Neural progenitor cell (in vitro differentiated cells): Measurements from ENCODE around the gene PM20D1. TPM values are rescaled to one million over a fixed set of nuclear protein-coding genes. Genes with fewer than 3 reads are reported as not detected.

Source experiments
- DNase-seq: peaks from one replicate; pipeline ENCODE4 v3.0.0-alpha.2; 2016; ENCODE audit warnings: low spot score
- H2AFZ ChIP-seq: fragments of 200-600 bp; sonication (generic); replicated peaks from 2 replicates; pipeline ENCODE4 v1.6.1; 2016; ENCODE audit warnings: antibody characterized with exemption
- H3F3A ChIP-seq: fragments of 200-600 bp; sonication (generic); 2 replicates; pipeline ENCODE4 v1.6.1; 2016; ENCODE audit warnings: antibody characterized with exemption, low read depth
- H3K27ac ChIP-seq: fragments of 200-600 bp; sonication (generic); 2 replicates; pipeline ENCODE4 v1.5.1; 2016; ENCODE audit warnings: mild to moderate bottlenecking
- H3K27me3 ChIP-seq: fragments of 200-600 bp; sonication (generic); 2 replicates; pipeline ENCODE4 v1.6.1; 2016; ENCODE audit warnings: mild to moderate bottlenecking, moderate library complexity
- H3K36me3 ChIP-seq: fragments of 200-600 bp; sonication (generic); 2 replicates; pipeline ENCODE4 v1.5.1; 2016
- H3K4me1 ChIP-seq: fragments of 200-600 bp; sonication (generic); 2 replicates; pipeline ENCODE4 v1.6.1; 2016; ENCODE audit warnings: mixed run types
- H3K4me2 ChIP-seq: fragments of 200-600 bp; sonication (generic); 2 replicates; pipeline ENCODE4 v1.6.1; 2016
- H3K4me3 ChIP-seq: fragments of 200-600 bp; sonication (generic); 2 replicates; pipeline ENCODE4 v1.5.1; 2016
- H3K79me2 ChIP-seq: fragments of 200-600 bp; sonication (generic); 2 replicates; pipeline ENCODE4 v1.6.1; 2016; ENCODE audit warnings: low read depth
- H3K9ac ChIP-seq: fragments of 200-600 bp; sonication (generic); 2 replicates; pipeline ENCODE4 v1.6.1; 2016
- H3K9me3 ChIP-seq: fragments of 200-600 bp; sonication (generic); 2 replicates; pipeline ENCODE4 v1.5.1; 2016; ENCODE audit warnings: low read depth
- H4K20me1 ChIP-seq: fragments of 200-600 bp; sonication (generic); 2 replicates; pipeline ENCODE4 v1.6.1; 2016; ENCODE audit warnings: low read depth
- H3K27ac Mint-ChIP-seq: 3 replicates; pipeline ENCODE4 v1.8.0; 2021; ENCODE audit warnings: mixed read lengths
- H3K27me3 Mint-ChIP-seq: 2 replicates; pipeline ENCODE4 v1.8.0; 2022; ENCODE audit warnings: low read depth, mild to moderate bottlenecking, inconsistent platforms, moderate library complexity, mixed read lengths; ENCODE audit not compliant: insufficient read depth
- H3K36me3 Mint-ChIP-seq: 3 replicates; pipeline ENCODE4 v1.8.0; 2021; ENCODE audit warnings: mixed read lengths
- H3K4me1 Mint-ChIP-seq: 3 replicates; pipeline ENCODE4 v1.8.0; 2021; ENCODE audit warnings: mixed read lengths
- H3K4me3 Mint-ChIP-seq: 3 replicates; pipeline ENCODE4 v1.8.0; 2021; ENCODE audit warnings: mild to moderate bottlenecking, moderate library complexity, mixed read lengths
- H3K9me3 Mint-ChIP-seq: 3 replicates; pipeline ENCODE4 v1.8.0; 2020; ENCODE audit warnings: mixed read lengths
- CTCF ChIP-seq: fragments of 200-600 bp; sonication (generic); IDR thresholded peaks from 2 replicates; pipeline ENCODE4 v1.5.1; 2017; ENCODE audit warnings: antibody characterized with exemption, mild to moderate bottlenecking
- EZH2 ChIP-seq: fragments of 200-600 bp; sonication (generic); IDR thresholded peaks from 2 replicates; pipeline ENCODE4 v1.6.1; 2017; ENCODE audit warnings: antibody characterized with exemption, mild to moderate bottlenecking, moderate library complexity
- EZH2phosphoT487 ChIP-seq: fragments of 200-600 bp; sonication (generic); IDR thresholded peaks from 2 replicates; pipeline ENCODE4 v1.6.1; 2017; ENCODE audit warnings: antibody characterized with exemption
- total RNA-seq: library from RNA; depleted of rRNA; stranded (reverse); fragments of >200 nt; gene quantifications from 2 replicates; pipeline ENCODE4 v1.2.3, GENCODE V29; 2015; ENCODE audit warnings: low replicate concordance

Gene PM20D1
- total RNA-seq, 1 donor from 2014 or later = not detected

- no peak overlapping the region for H3K27ac Mint-ChIP-seq
- Histone ChIP-seq H2AFZ (no peak overlapping the region), H3K36me3 (no peaks in the 10 kb centered on the region), H3K4me3 (no peak overlapping the region), H3K79me2 (no peaks in the 10 kb centered on the region), H3K4me2 (no peak overlapping the region), H3F3A (no peaks in the 10 kb centered on the region), H3K4me1 (peaks cover 11% of the 10 kb centered on the region), H3K9ac (no peak overlapping the region), H4K20me1 (no peaks in the 10 kb centered on the region), H3K9me3 (no peaks in the 10 kb centered on the region), H3K27ac (no peak overlapping the region), H3K27me3 (no peaks in the 10 kb centered on the region)
- peak; percentile 21 for DNase-seq
- H3K36me3 Mint-ChIP-seq = peaks cover 4% of the 10 kb centered on the region
- H3K4me1 Mint-ChIP-seq = peaks cover 12% of the 10 kb centered on the region
- peaks cover 2% of the 10 kb centered on the region for H3K27me3 Mint-ChIP-seq
- TF ChIP-seq EZH2 = no peak
- no peak for TF ChIP-seq EZH2phosphoT487
- TF ChIP-seq CTCF = no peak
- H3K9me3 Mint-ChIP-seq = no peaks in the 10 kb centered on the region
- no peak overlapping the region for H3K4me3 Mint-ChIP-seq
Observed at GRCh38 chr1:205842229-205842628, 7.7 kb downstream of the PM20D1 start.

DNA sequence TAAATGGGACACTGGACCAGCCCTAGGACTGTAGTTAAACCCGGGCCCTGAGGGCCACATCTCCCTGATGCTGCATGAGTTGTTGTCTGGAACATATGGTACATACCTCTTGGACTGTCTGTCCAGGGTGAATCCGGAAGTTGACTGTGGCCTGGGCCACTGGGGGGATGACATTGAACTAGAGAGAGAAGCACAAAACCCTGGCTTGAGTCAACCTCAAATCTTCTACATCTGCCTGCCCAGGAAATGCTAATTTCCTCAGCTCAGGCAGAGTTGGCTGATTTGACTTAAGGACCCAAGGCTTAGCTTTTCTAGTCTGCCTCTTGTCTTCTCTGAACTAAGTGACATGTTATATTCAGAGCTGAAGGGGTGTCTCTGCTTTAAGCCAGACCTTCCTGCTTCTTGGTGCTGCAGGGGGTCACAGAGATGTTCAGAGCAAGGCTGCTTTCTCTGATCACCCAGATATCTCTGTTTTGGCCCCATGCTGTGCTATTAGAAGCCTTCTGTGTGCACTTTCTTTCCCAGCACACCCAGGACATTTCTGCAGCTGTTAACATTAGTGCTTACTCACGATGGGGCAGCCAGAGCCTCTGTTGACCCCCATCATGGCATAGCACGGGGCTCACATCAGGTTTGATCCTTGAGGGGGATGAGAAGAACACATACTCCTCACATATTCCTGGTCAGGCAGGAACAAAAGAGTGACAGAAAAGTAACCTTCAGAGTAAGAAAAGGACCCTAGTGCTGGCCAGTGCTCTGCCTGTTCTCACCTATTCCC is 9.6 kb downstream of the PM20D1 start:
- H3K27ac Mint-ChIP-seq = no peak overlapping the region
- no peaks in the 10 kb centered on the region for H3F3A ChIP-seq
- H3K36me3 ChIP-seq = no peaks in the 10 kb centered on the region
- no peak overlapping the region for H3K4me2 ChIP-seq
- H3K4me1 ChIP-seq = peaks cover 11% of the 10 kb centered on the region
- no peak overlapping the region for H3K9ac ChIP-seq
- no peak overlapping the region for H3K4me3 ChIP-seq
- no peak overlapping the region for H3K27ac ChIP-seq
- DNase-seq = peak; percentile 16
- no peaks in the 10 kb centered on the region for H3K27me3 ChIP-seq
- no peak overlapping the region for H2AFZ ChIP-seq
- no peak overlapping the region for H3K4me3 Mint-ChIP-seq
- peaks cover 2% of the 10 kb centered on the region for H3K27me3 Mint-ChIP-seq
- H3K9me3 ChIP-seq = no peaks in the 10 kb centered on the region
- peaks cover 12% of the 10 kb centered on the region for H3K4me1 Mint-ChIP-seq
- no peak for TF ChIP-seq EZH2phosphoT487
- no peak for TF ChIP-seq EZH2
- no peak for TF ChIP-seq CTCF
- H3K36me3 Mint-ChIP-seq = peaks cover 5% of the 10 kb centered on the region
- H3K9me3 Mint-ChIP-seq = no peaks in the 10 kb centered on the region
- no peaks in the 10 kb centered on the region for H4K20me1 ChIP-seq
- no peaks in the 10 kb centered on the region for H3K79me2 ChIP-seq

DNA sequence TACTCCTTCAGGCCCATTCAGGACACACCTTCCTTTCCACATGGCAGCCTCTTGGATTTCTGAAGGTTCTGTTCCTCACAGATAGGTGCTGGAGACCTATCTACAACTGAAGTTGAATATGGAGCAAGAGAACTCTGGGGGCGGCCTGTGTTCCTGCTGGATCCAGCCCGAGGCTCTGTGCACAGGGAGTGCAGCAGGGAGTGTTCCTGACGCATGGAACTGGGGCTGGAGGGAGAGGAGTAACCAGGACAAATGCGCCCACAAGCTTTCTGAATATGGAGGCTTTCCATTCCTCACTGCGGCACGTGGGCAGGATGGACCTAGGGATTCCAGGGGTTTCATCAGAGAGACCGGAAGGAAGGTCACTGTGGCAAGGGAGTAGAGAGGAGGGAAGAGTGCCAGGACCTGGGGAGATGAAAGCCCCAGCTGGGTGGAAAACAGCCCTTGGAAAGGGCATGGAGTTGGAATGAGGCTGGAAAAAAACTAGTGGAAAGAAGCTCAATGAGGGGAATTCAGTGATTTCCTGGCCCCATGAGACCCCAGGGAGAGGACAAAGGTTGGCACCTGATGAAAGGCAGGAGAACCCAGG is 12.5 kb downstream of the PM20D1 start:
- no peak overlapping the region for H3K27ac Mint-ChIP-seq

More for the DNA sequence above, 12.5 kb downstream of the PM20D1 start:
- Histone ChIP-seq H3K4me1 (peaks cover 11% of the 10 kb centered on the region), H3K9ac (no peak overlapping the region), H3F3A (no peaks in the 10 kb centered on the region), H4K20me1 (no peaks in the 10 kb centered on the region), H2AFZ (no peak overlapping the region), H3K4me3 (no peak overlapping the region), H3K9me3 (no peaks in the 10 kb centered on the region), H3K27ac (no peak overlapping the region), H3K36me3 (no peaks in the 10 kb centered on the region), H3K4me2 (no peak overlapping the region), H3K79me2 (no peaks in the 10 kb centered on the region), H3K27me3 (no peaks in the 10 kb centered on the region)
- Mint-ChIP-seq H3K9me3 (no peaks in the 10 kb centered on the region), H3K4me3 (no peak overlapping the region), H3K36me3 (peaks cover 5% of the 10 kb centered on the region), H3K27me3 (peaks cover 2% of the 10 kb centered on the region), H3K4me1 (peaks cover 12% of the 10 kb centered on the region)
- TF ChIP-seq EZH2phosphoT487 (no peak), EZH2 (no peak), CTCF (no peak)
- DNase-seq = no peak
